SHP77 treated with DMSO at 0.1 percent for 48 hours (cell line): ENCODE measurements around the gene ZG16.

Experiments
- DNase-seq: peaks from one replicate; lab custom pipeline; 2025; lab: John Stamatoyannopoulos, UW

ZG16 gene

DNA sequence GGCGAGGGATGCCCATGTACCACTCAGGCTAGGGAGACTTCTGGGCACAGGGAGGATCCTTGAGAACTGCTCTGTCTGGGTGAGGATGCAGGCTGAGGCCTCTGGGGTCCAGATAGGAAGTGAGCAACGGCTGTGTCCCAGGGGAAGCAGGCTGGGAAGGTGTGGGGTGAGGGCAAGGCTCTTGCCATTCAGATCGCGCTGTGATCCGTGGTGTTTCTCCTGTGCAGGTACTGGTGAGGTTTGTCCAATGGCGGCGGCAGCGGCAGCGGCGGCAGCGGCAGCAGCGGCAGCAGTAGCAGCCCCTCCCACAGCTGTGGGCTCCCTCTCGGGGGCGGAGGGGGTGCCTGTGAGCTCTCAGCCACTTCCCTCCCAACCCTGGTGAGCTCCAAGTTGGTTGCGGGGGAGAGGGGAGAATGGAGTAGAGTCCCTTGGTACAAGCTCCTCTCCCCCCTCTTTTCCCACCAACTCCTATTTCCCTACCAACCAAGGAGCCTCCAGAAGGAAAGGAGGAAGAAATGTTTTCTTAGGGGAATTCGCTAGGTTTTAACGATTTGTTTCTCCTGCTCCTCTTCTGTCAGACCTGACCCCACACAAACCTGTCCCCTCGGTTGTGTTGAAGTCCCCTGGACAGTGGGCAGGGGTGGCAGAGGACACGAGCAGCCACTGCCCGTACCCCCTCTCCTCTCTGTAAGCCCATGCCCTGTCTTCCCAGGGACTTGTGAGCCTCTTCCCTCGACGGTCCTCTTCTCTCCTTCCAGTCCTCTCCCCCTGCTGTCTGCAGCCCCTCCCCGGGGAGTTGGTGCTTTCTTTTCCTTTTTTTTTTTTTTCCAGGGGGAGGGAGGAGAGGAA, 32.0 kb downstream of the ZG16 start:
- no peak for DNase-seq

DNA sequence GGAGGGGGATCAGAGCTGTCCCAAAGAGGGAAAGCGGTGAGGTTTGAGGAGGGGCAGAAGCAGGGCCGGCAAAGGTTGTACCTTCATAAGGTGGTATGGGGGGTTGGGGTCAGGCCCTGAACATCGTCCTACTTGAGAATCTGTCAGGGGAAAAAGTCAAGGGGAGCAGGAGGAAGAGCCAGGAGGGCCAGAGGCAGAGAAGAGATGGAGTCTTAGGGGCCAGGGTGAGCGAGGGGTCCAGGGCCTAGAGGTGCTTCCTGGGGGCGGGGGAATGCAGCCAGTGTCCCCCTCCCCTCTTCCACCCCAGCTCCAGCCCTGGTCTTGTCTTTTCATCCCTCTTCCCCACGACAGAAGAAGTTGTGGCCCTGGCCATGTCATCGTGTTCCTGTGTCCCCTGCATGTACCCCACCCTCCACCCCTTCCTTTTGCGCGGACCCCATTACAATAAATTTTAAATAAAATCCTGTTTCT, 32.7 kb downstream of the ZG16 start:
- no peak for DNase-seq

DNA sequence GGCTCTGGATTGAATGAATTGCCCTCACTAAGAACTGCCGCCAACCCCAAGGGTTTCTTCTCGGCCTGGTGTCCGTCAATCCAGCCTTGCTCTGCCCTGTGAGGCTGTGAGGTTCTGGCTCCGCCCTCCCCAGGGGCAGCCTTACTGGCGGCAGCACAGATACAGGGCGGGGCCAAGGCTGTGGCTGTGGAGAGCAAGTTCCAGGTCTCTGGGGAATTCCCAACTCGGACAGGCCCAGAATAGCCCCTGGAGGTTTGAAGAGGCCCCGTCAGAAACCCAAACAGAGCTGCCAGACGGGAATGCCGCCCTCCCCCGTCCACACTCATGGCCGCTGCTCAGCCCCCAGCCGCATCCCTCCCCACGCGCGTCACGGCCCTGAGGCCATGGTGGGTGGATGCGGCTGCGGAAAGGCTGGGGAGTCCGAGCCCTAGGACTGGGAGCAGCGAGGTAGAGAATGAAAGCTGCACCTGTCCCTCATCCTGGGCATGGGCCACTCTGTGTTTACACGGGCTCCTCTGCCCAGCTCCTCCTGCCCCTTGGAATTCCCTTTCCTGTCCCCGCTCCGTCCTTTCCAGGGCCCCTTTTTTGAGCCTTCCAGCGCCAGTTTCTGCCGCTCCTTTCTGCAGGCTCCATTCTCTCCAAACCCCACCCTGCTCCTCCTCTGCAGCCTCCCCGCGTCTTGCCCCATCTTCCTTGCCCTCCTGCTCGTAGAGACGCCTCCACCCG, 33.3 kb downstream of the ZG16 start:
- peak; percentile 69 for DNase-seq

- no peak for DNase-seq
Observed at GRCh38 chr16:29811896-29812665, 34.0 kb downstream of the ZG16 start, which contains the start of gene PRRT2. TSS of gene PRRT2 (plus strand) at chr16:29812193. CDS start at chr16:29813055, 862 bp downstream.

- no peak for DNase-seq
Observed at GRCh38 chr16:29812754-29813643, 34.9 kb downstream of the ZG16 start.

DNA sequence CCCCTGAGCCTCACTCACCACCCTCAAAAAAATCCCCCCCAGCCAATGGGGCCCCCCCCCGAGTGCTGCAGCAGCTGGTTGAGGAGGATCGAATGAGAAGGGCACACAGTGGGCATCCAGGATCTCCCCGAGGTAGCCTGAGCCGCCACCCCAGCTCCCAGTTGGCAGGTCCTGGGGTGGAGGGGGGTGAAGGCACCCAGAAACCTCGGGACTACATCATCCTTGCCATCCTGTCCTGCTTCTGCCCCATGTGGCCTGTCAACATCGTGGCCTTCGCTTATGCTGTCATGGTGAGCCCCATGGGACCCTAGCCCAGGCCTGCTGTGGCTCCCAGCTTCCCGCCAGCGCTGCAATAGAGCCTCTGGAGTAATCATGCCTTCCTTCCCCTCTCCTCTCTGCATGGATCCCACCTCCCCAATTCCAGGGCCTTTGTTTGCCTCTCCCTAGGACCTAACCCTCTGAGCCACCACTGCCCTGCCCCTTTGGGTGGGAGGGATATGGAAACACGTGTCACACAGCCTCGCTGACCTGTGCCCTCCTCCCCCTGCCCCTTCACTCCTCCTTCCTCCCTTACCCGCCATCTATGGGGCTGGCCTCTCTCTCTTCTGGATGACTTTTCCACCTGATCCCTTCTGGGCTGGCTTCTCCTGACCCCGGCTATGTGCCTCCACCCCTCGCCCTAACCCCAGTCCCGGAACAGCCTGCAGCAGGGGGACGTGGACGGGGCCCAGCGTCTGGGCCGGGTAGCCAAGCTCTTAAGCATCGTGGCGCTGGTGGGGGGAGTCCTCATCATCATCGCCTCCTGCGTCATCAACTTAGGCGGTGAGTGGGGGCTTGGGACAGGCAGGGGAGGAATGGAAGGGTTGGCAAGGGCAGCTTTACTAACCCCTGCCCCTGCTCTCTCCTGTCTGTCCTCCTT, 35.8 kb downstream of the ZG16 start:
- DNase-seq: no peak

DNA sequence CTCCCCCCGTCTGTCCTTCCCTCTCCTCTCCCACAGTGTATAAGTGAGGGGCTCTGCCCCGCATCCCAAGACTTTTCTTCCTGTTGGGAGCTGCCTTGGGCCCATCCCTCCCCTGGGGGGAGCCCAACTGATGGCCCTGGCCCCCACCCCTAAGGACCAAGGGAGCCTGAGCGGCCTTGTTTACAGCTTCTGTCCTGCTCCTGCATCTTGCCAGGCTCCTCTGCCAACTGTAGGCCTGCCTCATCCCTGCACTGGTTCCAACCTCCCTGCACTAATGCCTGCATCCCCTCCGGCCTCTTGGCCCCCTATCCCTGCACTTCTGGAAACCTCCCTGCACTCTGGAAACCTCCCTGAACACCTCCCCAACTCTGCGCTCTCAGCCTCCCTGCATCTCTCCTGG, 36.5 kb downstream of the ZG16 start:
- DNase-seq: no peak

DNA sequence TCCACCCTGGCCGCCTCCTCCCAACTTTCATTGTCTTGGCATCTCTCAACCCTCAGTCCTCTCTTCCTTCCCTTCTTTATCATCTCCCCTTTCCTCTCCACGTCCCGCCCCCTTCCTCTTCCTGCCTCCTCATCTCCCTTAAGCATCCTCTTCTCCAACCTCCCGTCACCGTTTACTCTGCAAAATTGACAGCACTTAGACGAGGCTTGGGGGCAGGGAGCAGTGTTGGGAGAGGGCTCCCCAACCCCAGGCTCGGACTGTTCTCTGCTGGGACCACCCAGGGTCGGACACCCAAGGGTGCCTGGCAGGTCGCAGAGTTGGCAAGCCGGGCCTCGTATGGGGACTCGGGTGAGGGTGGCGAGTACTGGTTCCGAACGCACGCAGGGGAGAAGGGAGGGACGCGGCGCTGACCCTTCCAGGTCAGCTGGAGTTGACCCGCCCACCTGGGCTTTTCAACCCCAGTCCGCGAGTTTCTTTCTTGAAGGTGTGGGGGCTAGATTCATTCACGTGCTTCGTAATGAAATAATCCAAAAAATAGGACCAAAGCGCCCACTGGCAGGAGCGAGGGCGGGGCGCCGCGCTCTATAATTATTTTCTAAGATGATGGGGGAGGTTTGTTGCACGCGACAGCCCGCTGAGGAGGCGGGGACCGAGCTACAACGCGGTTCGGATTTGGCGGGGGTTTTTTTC, 37.1 kb downstream of the ZG16 start:
- no peak for DNase-seq

- peak; percentile 99 for DNase-seq
Observed at GRCh38 chr16:29815793-29816693, 38.0 kb downstream of the ZG16 start, which contains the start of gene PAGR1. TSS of gene PAGR1 (plus strand) at chr16:29816152. CDS start at chr16:29816526, 374 bp downstream.

DNA sequence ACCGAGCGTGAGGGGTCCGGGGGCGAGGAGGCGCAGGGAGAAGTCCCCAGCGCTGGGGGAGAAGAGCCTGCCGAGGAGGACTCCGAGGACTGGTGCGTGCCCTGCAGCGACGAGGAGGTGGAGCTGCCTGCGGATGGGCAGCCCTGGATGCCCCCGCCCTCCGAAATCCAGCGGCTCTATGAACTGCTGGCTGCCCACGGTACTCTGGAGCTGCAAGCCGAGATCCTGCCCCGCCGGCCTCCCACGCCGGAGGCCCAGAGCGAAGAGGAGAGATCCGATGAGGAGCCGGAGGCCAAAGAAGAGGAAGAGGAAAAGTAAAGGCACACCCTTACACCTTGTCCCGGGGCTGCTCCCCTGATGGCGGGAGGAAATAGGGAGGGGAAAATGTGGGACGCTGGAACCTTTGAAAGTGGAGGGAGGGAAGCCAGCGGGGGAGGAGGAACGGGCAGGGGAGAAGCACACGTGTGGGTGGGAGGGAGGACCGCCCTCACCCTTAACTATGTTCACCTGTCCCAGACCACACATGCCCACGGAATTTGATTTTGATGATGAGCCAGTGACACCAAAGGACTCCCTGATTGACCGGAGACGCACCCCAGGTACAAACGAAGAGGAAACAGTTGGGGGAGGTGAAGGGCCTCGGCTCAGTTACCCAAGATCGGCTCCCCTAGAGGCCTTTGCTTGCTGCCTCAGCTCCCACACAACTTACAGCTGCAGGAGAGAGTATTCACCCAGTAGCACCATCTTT, 38.8 kb downstream of the ZG16 start:
- DNase-seq: peak; percentile 16

- DNase-seq: no peak
Observed at GRCh38 chr16:29818082-29818481, 40.0 kb downstream of the ZG16 start.

- DNase-seq: no peak
Observed at GRCh38 chr16:29819506-29819905, 41.5 kb downstream of the ZG16 start.

DNA sequence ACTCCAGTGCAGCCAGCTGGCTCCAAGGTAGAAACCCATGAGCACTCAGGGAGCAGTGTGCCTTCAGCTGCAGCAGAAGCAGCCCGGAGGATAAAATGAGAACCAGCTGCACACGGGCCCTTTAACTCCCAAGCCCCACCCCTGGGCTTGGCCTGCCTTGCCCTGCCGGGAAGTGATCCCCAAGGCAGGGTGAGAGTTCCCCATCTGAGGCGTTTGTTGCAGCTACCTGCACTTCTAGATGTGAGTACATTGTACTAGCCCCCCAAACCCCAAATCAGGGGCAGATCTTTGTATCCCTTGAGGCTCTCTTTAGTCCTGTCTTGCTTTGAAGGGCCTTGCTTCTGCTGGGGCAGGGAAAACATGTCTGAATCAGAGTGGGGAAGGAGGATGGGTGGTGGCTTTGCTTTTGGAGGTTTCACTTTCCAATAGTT, 42.2 kb downstream of the ZG16 start, which contains the start of gene MVP:
Gene MVP, plus strand, starts transcription at position 192 of the 431 bp plus-strand sequence. CDS start 10,088 bp downstream, outside the sequence.
- DNase-seq: peak; percentile 36

- DNase-seq: no peak
Observed at GRCh38 chr16:29820730-29821642, 42.9 kb downstream of the ZG16 start.

GRCh38 chr16:29821643-29822115, 43.6 kb downstream of the ZG16 start:
- no peak for DNase-seq

- no peak for DNase-seq
Observed at GRCh38 chr16:29824589-29825144, 46.6 kb downstream of the ZG16 start.
